Measurements from ENCODE around the gene SOHLH2.

- TF ChIP-seq, protein P1, sequence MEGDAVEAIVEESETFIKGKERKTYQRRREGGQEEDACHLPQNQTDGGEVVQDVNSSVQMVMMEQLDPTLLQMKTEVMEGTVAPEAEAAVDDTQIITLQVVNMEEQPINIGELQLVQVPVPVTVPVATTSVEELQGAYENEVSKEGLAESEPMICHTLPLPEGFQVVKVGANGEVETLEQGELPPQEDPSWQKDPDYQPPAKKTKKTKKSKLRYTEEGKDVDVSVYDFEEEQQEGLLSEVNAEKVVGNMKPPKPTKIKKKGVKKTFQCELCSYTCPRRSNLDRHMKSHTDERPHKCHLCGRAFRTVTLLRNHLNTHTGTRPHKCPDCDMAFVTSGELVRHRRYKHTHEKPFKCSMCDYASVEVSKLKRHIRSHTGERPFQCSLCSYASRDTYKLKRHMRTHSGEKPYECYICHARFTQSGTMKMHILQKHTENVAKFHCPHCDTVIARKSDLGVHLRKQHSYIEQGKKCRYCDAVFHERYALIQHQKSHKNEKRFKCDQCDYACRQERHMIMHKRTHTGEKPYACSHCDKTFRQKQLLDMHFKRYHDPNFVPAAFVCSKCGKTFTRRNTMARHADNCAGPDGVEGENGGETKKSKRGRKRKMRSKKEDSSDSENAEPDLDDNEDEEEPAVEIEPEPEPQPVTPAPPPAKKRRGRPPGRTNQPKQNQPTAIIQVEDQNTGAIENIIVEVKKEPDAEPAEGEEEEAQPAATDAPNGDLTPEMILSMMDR (conservative IDR thresholded peaks at IDR 0.05; ENCODE audit: low read depth, low read length): no peak
- TF ChIP-seq EZH2 (IDR thresholded peaks at IDR 0.05; ENCODE audit: borderline replicate concordance, low read depth, low read length, poor library complexity, severe bottlenecking): no peak
Observed at GRCh38 chr13:36142735-36143134, 71.6 kb downstream of the SOHLH2 start.
